ENCODE results near the gene THRAP3. TPM values are rescaled to one million over a fixed set of nuclear protein-coding genes. Genes with fewer than 3 reads are reported as not detected.

Gene THRAP3
- total and polyA plus RNA-seq, 8 donors: 22.2 to 97.9 (median 33.6) TPM

- Histone ChIP-seq H3K4me3 (no peak overlapping the region), H3K36me3 (peaks cover 16 to 50% (median 35%) of the 10 kb centered on the region in 4 donors), H3K27me3 (no peaks in the 10 kb centered on the region), H3K9me3 (no peaks in the 10 kb centered on the region), H3K27ac (no peak overlapping the region), H3K4me1 (peaks cover 56 to 100% (median 77%) of the 10 kb centered on the region in 4 donors)
- intact Hi-C loops (cut with DNase I; ENCODE audit: low total_unique reads): no loop called here
- no peak for TF ChIP-seq POLR2AphosphoS5 (IDR thresholded peaks at IDR 0.05)
- no peak for TF ChIP-seq POLR2A (IDR thresholded peaks at IDR 0.05)
- TF ChIP-seq CTCF (IDR thresholded peaks at IDR 0.05): no peak
- no peak for TF ChIP-seq EP300 (IDR thresholded peaks at IDR 0.05)
- 56 to 74% (median 64%) methylated on average over 3 of the region's 3 CpGs for WGBS, 5 donors
- DNase-seq: no peak
These were observed 12.1 kb downstream of the THRAP3 start for GRCh38 chr1:36236302-36236701.

GRCh38 chr1:36238433-36238832, 14.2 kb downstream of the THRAP3 start:
- TF ChIP-seq POLR2AphosphoS5 (IDR thresholded peaks at IDR 0.05): no peak
- TF ChIP-seq EP300 (IDR thresholded peaks at IDR 0.05): no peak
- TF ChIP-seq POLR2A (IDR thresholded peaks at IDR 0.05): no peak
- no peak for DNase-seq
- H3K4me1 ChIP-seq: peaks cover 44 to 89% (median 64%) of the 10 kb centered on the region in 4 donors
- 67 to 84% (median 79%) methylated on average over 2 of the region's 2 CpGs for WGBS, 5 donors
- no peak overlapping the region for H3K4me3 ChIP-seq
- peaks cover 15 to 45% (median 34%) of the 10 kb centered on the region in 4 donors for H3K36me3 ChIP-seq
- intact Hi-C loops (cut with DNase I; ENCODE audit: low total_unique reads): no loop called here
- no peaks in the 10 kb centered on the region for H3K27me3 ChIP-seq
- H3K27ac ChIP-seq: peak overlapping the region in 1 of 5 donors; percentile 39
- no peaks in the 10 kb centered on the region for H3K9me3 ChIP-seq

GRCh38 chr1:36239941-36240637, 15.8 kb downstream of the THRAP3 start:
- peaks cover 15 to 38% (median 26%) of the 10 kb centered on the region in 4 donors for H3K36me3 ChIP-seq
- no peak overlapping the region for H3K4me3 ChIP-seq
- H3K9me3 ChIP-seq: no peaks in the 10 kb centered on the region
- TF ChIP-seq POLR2AphosphoS5 (IDR thresholded peaks at IDR 0.05) (peak in 1 of 3 donors; percentile 37), CTCF (IDR thresholded peaks at IDR 0.05) (no peak), EP300 (IDR thresholded peaks at IDR 0.05) (no peak), POLR2A (IDR thresholded peaks at IDR 0.05) (no peak)
- intact Hi-C loops (cut with DNase I; ENCODE audit: low total_unique reads): no loop called here
- H3K4me1 ChIP-seq: peaks cover 31 to 86% (median 63%) of the 10 kb centered on the region in 4 donors
- peak in 1 of 2 donors; percentile 64 for DNase-seq
- H3K27me3 ChIP-seq: no peaks in the 10 kb centered on the region
- WGBS, 5 donors: 20 to 42% (median 28%) methylated on average over 4 of the region's 4 CpGs
- peak overlapping the region in 4 of 5 donors; percentile 42 to 48 (median 44) for H3K27ac ChIP-seq

GRCh38 chr1:36247538-36247937, 23.3 kb downstream of the THRAP3 start:
- H3K4me3 ChIP-seq: no peak overlapping the region
- peaks cover under 1 to 18% (median 10%) of the 10 kb centered on the region in 4 donors for H3K36me3 ChIP-seq
- no peaks in the 10 kb centered on the region for H3K9me3 ChIP-seq
- H3K4me1 ChIP-seq: peaks cover 36 to 92% (median 70%) of the 10 kb centered on the region in 4 donors
- no peaks in the 10 kb centered on the region for H3K27me3 ChIP-seq
- intact Hi-C loops (cut with DNase I; ENCODE audit: low total_unique reads): no loop called here
- H3K27ac ChIP-seq: peak overlapping the region; percentile 21 to 80 (median 77)
- no peak for TF ChIP-seq CTCF (IDR thresholded peaks at IDR 0.05)
- no peak for TF ChIP-seq POLR2A (IDR thresholded peaks at IDR 0.05)
- DNase-seq: no peak
- 91 to 99% (median 96%) methylated on average over 3 of the region's 3 CpGs for WGBS, 5 donors
